Measurements from ENCODE around the gene CCDC71. TPM values are rescaled to one million over a fixed set of nuclear protein-coding genes. Genes with fewer than 3 reads are reported as not detected.
A peak's percentile ranks its signal among the peaks of the same experiment; 100 is the strongest.

CCDC71 gene
- total and polyA plus RNA-seq, 2 donors (not counting 3 experiments of a cell fraction or from before 2014, with no cell fraction given) = 23.5 to 41.6 TPM

GRCh38 chr3:49199239-49199899 is 33.2 kb upstream of the CCDC71 start:
- CTCF ChIA-PET = interaction anchor here (1.0 kb wide), 1 partner anchor 28 kb away, joined by 3 read pairs; the partner anchor contains the start of gene KLHDC8B

GRCh38 chr3:49198611-49199230 is 32.6 kb upstream of the CCDC71 start:
- TF ChIP-seq POLR2A (IDR thresholded peaks at IDR 0.05; ENCODE audit: low read depth, low read length) = no peak
- TF ChIP-seq GATA2 (IDR thresholded peaks at IDR 0.05; ENCODE audit: insufficient read depth, insufficient read length, low read depth, low read length) = no peak
- no peak for TF ChIP-seq CTCF (IDR thresholded peaks at IDR 0.05; ENCODE audit: extremely low read depth in 1 of 2, insufficient read depth in 1 of 2, low read depth in 1 of 2, low read length in 2 of 2)
- TF ChIP-seq MYC (IDR thresholded peaks at IDR 0.05; ENCODE audit: low read depth, low read length) = no peak
- TF ChIP-seq POLR2AphosphoS5 (IDR thresholded peaks at IDR 0.05; ENCODE audit: insufficient read depth, low read depth, low read length) = no peak
- TF ChIP-seq MAX (IDR thresholded peaks at IDR 0.05; ENCODE audit: insufficient read depth, insufficient read length) = no peak
- no peak for TF ChIP-seq EZH2 (IDR thresholded peaks at IDR 0.05; ENCODE audit: borderline replicate concordance, low read depth, low read length, severe bottlenecking)
- TF ChIP-seq FOS (IDR thresholded peaks at IDR 0.05; ENCODE audit: borderline replicate concordance, insufficient read depth, low read length) = no peak
- no peak for TF ChIP-seq JUN (IDR thresholded peaks at IDR 0.05; ENCODE audit: borderline replicate concordance, insufficient read depth, insufficient read length, low read depth)
- peak overlapping the region in 1 of 3 experiments; percentile 3 for H3K4me3 ChIP-seq (replicated peaks in 1 of 3; ENCODE audit: insufficient read depth in 1 of 3, low read depth in 1 of 3, low read length in 3 of 3)

More at GRCh38 chr3:49199239-49199899, 33.2 kb upstream of the CCDC71 start:
- Histone ChIP-seq H3K4me1 (ENCODE audit: control insufficient read depth, extremely low read depth, insufficient read depth, low read length) (no peaks in the 10 kb centered on the region), H3K36me3 (ENCODE audit: control insufficient read depth in 2 of 2, extremely low read depth in 1 of 2, insufficient read depth in 2 of 2, low read length in 2 of 2) (no peaks in the 10 kb centered on the region), H3K79me2 (ENCODE audit: control insufficient read depth, insufficient read depth, low read length) (no peaks in the 10 kb centered on the region), H3K4me3 (replicated peaks in 1 of 3; ENCODE audit: insufficient read depth in 1 of 3, low read depth in 1 of 3, low read length in 3 of 3) (peak overlapping the region; percentile 30 to 62 (median 56)), H4K20me1 (replicated peaks; ENCODE audit: control insufficient read depth, extremely low read depth, insufficient read depth, low read length) (no peaks in the 10 kb centered on the region), H3K9me1 (replicated peaks; ENCODE audit: control insufficient read depth, extremely low read depth, insufficient read depth, low read length) (no peaks in the 10 kb centered on the region), H3K9ac (replicated peaks; ENCODE audit: extremely low read depth, insufficient read depth, low read length) (peak overlapping the region; percentile 82), H3K4me2 (ENCODE audit: insufficient read depth, low read length) (peak overlapping the region; percentile 64), H3K27me3 (ENCODE audit: control insufficient read depth in 2 of 2, insufficient read depth in 2 of 2, low read length in 2 of 2) (no peaks in the 10 kb centered on the region), H3K9me3 (replicated peaks; ENCODE audit: control insufficient read depth, insufficient read depth, low read length) (no peaks in the 10 kb centered on the region), H3K27ac (ENCODE audit: insufficient read depth, low read depth, low read length) (peak overlapping the region; percentile 45), H2AFZ (ENCODE audit: low read depth, low read length) (peak overlapping the region; percentile 89)
- POLR2A ChIA-PET = no interaction called here
- TF ChIP-seq MAX (IDR thresholded peaks at IDR 0.05; ENCODE audit: insufficient read depth, insufficient read length) (peak; percentile 8), POLR2A (IDR thresholded peaks at IDR 0.05; ENCODE audit: low read depth, low read length) (no peak), POLR2AphosphoS5 (IDR thresholded peaks at IDR 0.05; ENCODE audit: insufficient read depth, low read depth, low read length) (peak; percentile 48)
- dilution Hi-C loops (cut with MboI; ENCODE audit: extremely low pct_ligation_motif_present, low sequenced_read_pairs) = no loop called here
- intact Hi-C loops (cut with micrococcal nuclease) = no loop called here
- peak; percentile 64 for FAIRE-seq
- peak; percentile 83 for DNase-seq (ENCODE audit: low read depth, low spot score)
- BruUV-seq (replicated peaks) = TSS peak; percentile 33

More at GRCh38 chr3:49198611-49199230, 32.6 kb upstream of the CCDC71 start:
- intact Hi-C loops (cut with micrococcal nuclease) (no loop called here), dilution Hi-C loops (cut with MboI; ENCODE audit: extremely low pct_ligation_motif_present, low sequenced_read_pairs) (no loop called here)
- Histone ChIP-seq H3K36me3 (ENCODE audit: control insufficient read depth in 2 of 2, extremely low read depth in 1 of 2, insufficient read depth in 2 of 2, low read length in 2 of 2) (no peaks in the 10 kb centered on the region), H3K27ac (ENCODE audit: insufficient read depth, low read depth, low read length) (no peak overlapping the region), H3K4me1 (ENCODE audit: control insufficient read depth, extremely low read depth, insufficient read depth, low read length) (no peaks in the 10 kb centered on the region), H3K9me1 (replicated peaks; ENCODE audit: control insufficient read depth, extremely low read depth, insufficient read depth, low read length) (no peaks in the 10 kb centered on the region), H2AFZ (ENCODE audit: low read depth, low read length) (peak overlapping the region; percentile 89), H4K20me1 (replicated peaks; ENCODE audit: control insufficient read depth, extremely low read depth, insufficient read depth, low read length) (no peaks in the 10 kb centered on the region), H3K27me3 (ENCODE audit: control insufficient read depth in 2 of 2, insufficient read depth in 2 of 2, low read length in 2 of 2) (no peaks in the 10 kb centered on the region), H3K9me3 (replicated peaks; ENCODE audit: control insufficient read depth, insufficient read depth, low read length) (no peaks in the 10 kb centered on the region), H3K4me2 (ENCODE audit: insufficient read depth, low read length) (peak overlapping the region; percentile 3), H3K79me2 (ENCODE audit: control insufficient read depth, insufficient read depth, low read length) (no peaks in the 10 kb centered on the region), H3K9ac (replicated peaks; ENCODE audit: extremely low read depth, insufficient read depth, low read length) (no peak overlapping the region)
- FAIRE-seq = no peak
- ChIA-PET CTCF (interaction anchor here (1.0 kb wide), 1 partner anchor 27 kb away, joined by 3 read pairs; the partner anchor contains the start of gene KLHDC8B), POLR2A (no interaction called here)
- no TSS peak for BruUV-seq (replicated peaks)
- no peak for DNase-seq (ENCODE audit: low read depth, low spot score)
